Brain microvascular endothelial cell (primary cell): ENCODE measurements around the gene RGS8.

Experiments used
- DNase-seq: peaks from one replicate; pipeline ENCODE4 v3.0.0-alpha.2; 2020
- H3K27ac ChIP-seq: fragments of 250-450 bp; sonication (Bioruptor Pico); 2 replicates; pipeline ENCODE4 v1.5.1; 2020; ENCODE audit warnings: mild to moderate bottlenecking, moderate library complexity
- H3K27me3 ChIP-seq: fragments of 250-450 bp; sonication (Bioruptor Pico); replicated peaks from 2 replicates; pipeline ENCODE4 v1.5.1; 2020; ENCODE audit warnings: mild to moderate bottlenecking
- H3K36me3 ChIP-seq: fragments of 250-450 bp; sonication (Bioruptor Pico); replicated peaks from 2 replicates; pipeline ENCODE4 v1.5.1; 2020; ENCODE audit warnings: mild to moderate bottlenecking
- H3K4me3 ChIP-seq: 2 replicates; pipeline ENCODE4 v1.5.1; 2011; ENCODE audit warnings: low read depth, mild to moderate bottlenecking, control low read depth, low read length, moderate library complexity
- in situ Hi-C: cut with HindIII; loops from 2 replicates; pipeline ENCODE4 v1.10.0; 2017; ENCODE audit warnings: low sequenced_read_pairs, low pct_ligation_motif_present
- TF ChIP-seq, protein P1 (sequence below): IDR thresholded peaks from 2 replicates; pipeline ENCODE4 v1.5.1; 2011; ENCODE audit warnings: low read depth, mild to moderate bottlenecking, moderate library complexity, low read length, control low read depth, inconsistent platforms; ENCODE audit errors: missing control alignments

Gene RGS8

DNA sequence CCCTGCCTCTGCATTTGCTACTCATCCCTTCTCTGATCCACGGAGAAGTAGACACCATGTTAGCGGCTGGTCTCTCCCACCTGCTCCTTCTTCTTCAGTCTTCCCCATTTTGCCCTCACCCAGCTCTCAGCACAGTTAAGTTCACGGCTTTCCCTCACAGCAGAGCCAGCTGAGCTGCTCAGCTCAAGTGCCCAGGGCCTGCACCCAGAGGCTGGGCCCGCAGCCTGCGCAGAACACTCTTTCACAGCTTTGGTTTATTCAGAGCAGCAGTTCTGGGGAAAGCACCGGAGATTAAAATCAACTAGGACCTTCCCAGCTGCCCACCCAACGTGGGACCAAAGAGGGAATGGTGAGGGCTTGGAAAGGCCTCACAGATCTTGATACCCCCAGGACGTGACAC is 41.9 kb downstream of the RGS8 start:
- in situ Hi-C loops, result no loop called here
- H3K36me3 ChIP-seq, result no peaks in the 10 kb centered on the region
- H3K27ac ChIP-seq, result no peak overlapping the region
- DNase-seq, result no peak
- TF ChIP-seq, protein P1, sequence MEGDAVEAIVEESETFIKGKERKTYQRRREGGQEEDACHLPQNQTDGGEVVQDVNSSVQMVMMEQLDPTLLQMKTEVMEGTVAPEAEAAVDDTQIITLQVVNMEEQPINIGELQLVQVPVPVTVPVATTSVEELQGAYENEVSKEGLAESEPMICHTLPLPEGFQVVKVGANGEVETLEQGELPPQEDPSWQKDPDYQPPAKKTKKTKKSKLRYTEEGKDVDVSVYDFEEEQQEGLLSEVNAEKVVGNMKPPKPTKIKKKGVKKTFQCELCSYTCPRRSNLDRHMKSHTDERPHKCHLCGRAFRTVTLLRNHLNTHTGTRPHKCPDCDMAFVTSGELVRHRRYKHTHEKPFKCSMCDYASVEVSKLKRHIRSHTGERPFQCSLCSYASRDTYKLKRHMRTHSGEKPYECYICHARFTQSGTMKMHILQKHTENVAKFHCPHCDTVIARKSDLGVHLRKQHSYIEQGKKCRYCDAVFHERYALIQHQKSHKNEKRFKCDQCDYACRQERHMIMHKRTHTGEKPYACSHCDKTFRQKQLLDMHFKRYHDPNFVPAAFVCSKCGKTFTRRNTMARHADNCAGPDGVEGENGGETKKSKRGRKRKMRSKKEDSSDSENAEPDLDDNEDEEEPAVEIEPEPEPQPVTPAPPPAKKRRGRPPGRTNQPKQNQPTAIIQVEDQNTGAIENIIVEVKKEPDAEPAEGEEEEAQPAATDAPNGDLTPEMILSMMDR, result no peak
- H3K27me3 ChIP-seq, result no peaks in the 10 kb centered on the region
- H3K4me3 ChIP-seq, result no peak overlapping the region

DNA sequence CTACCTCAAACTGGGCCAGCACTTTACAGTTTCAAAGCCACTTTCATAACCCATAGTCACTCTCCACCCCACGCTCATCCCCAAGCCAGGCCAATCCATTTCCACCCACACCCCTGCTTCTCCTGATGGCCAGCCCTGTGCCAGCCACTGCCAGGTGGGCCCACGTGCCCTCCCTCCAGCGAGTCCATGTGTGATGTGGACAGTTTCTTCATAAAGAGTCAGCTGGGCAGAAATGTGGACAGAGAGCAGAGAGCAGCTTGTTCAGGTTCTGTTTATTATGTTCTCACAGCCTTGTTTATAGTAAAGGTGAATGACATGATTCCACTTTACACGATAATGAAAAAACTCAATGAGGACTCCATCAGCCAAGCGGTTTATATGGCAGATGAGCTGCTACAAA is 42.8 kb downstream of the RGS8 start:
- no peak overlapping the region for H3K27ac ChIP-seq
- H3K4me3 ChIP-seq, result no peak overlapping the region
- in situ Hi-C loops, result no loop called here
- no peaks in the 10 kb centered on the region for H3K27me3 ChIP-seq
- TF ChIP-seq, protein P1, result no peak
- H3K36me3 ChIP-seq, result no peaks in the 10 kb centered on the region
- no peak for DNase-seq

DNA sequence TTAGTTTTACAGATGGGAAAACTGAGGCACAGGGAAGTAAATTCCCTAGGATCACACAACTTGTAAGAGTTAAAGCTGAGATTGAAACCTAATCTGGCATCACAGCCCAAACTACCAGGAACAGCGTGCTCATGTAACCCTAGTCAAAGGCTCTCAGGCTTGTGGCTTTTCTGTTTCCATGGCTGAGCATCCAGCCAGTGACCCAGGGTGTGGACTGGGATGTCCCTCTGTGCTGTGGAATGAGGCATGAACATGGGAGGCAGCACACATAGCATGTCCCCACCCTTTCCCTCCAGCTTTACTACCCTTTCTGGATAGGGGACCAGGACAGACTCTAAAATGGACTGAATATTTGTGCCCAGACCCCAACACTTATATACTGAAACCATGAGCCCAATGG is 45.1 kb downstream of the RGS8 start:
- in situ Hi-C loops, result no loop called here
- Histone ChIP-seq H3K4me3 (no peak overlapping the region), H3K27ac (no peak overlapping the region), H3K27me3 (no peaks in the 10 kb centered on the region), H3K36me3 (no peaks in the 10 kb centered on the region)
- no peak for DNase-seq
- TF ChIP-seq, protein P1, result no peak

DNA sequence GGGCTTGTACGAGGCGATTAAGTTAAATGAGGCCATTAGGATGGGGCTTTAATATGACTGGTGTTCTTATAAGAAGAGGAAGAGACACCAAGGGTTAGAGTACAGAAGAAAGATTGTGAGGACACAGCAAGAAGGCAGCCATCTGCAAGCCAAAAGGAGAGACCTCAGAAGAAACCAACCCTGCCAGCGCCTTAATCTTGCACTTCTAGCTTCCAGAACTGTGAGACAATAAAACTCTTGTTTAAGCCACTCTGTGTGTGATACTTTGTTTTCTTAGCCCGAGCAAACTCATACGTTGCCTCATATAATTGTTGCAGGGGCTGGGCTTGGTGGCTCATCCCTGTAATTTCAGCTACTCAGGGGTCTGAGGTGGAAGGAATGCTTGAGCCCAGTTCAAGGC is 46.6 kb downstream of the RGS8 start:
- Histone ChIP-seq H3K27me3 (no peaks in the 10 kb centered on the region), H3K27ac (no peak overlapping the region), H3K36me3 (no peaks in the 10 kb centered on the region), H3K4me3 (no peak overlapping the region)
- in situ Hi-C loops, result no loop called here
- no peak for DNase-seq
- TF ChIP-seq, protein P1, result no peak

DNA sequence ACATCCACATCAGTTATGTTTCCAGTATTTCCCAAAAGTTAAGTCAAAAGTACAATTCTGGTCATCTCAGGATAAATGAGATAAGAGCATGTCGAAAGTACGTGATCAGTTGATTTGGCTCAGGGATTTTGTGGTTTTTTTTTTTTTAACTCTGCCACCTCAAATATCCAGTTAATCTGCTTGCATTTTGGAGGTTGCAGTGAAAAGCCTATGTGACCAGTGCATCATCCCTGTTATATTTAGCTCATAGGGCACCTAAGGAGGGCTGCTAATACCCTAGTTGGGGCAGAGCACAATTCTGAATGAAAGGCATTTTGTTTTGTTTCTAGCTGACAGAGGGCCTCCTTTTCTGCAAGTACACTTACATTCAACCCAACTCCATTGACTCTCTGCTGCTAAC is 48.5 kb downstream of the RGS8 start:
- Histone ChIP-seq H3K27me3 (no peaks in the 10 kb centered on the region), H3K4me3 (no peak overlapping the region), H3K36me3 (no peaks in the 10 kb centered on the region), H3K27ac (no peak overlapping the region)
- no peak for DNase-seq
- in situ Hi-C loops, result no loop called here
- TF ChIP-seq, protein P1, result no peak
